GM19328 (cell line): ENCODE results near the gene SDHAF4.
"Not testable (repeated sequence)": the region's sequence is repeated elsewhere in the genome, so short reads cannot be mapped to it uniquely, and the experiment has no call there.

Source experiments
- ATAC-seq: cut with Tn5 transposase; IDR thresholded peaks from one replicate; pipeline ENCODE4 v1.9.1; 2021; ENCODE audit warnings: mild to moderate bottlenecking, moderate library complexity; ENCODE audit not compliant: unreplicated experiment

Gene SDHAF4

GRCh38 chr6:70590400-70590799, 23.7 kb downstream of the SDHAF4 start:
- ATAC-seq: no peak

- no peak for ATAC-seq
These were observed 25.8 kb downstream of the SDHAF4 start for GRCh38 chr6:70592391-70593117.

- ATAC-seq: no peak
These were observed 26.4 kb downstream of the SDHAF4 start for GRCh38 chr6:70593118-70593486.

- ATAC-seq: no peak
These were observed 32.5 kb downstream of the SDHAF4 start for GRCh38 chr6:70599187-70599586.

- no peak for ATAC-seq
These were observed 34.3 kb downstream of the SDHAF4 start for GRCh38 chr6:70601014-70601413.

- no peak for ATAC-seq
These were observed 37.5 kb downstream of the SDHAF4 start for GRCh38 chr6:70604254-70604653.

- not testable (repeated sequence) for ATAC-seq
These were observed 40.6 kb downstream of the SDHAF4 start for GRCh38 chr6:70607371-70607770.

GRCh38 chr6:70609181-70609580, 42.5 kb downstream of the SDHAF4 start:
- not testable (repeated sequence) for ATAC-seq

- no peak for ATAC-seq
These were observed 50.1 kb downstream of the SDHAF4 start for GRCh38 chr6:70616728-70617260.

GRCh38 chr6:70620746-70621145, 54.0 kb downstream of the SDHAF4 start:
- ATAC-seq: no peak

- no peak for ATAC-seq
These were observed 55.7 kb downstream of the SDHAF4 start for GRCh38 chr6:70622461-70622860.

- no peak for ATAC-seq
These were observed 58.7 kb downstream of the SDHAF4 start for GRCh38 chr6:70625436-70625835.

GRCh38 chr6:70627500-70628254, 60.9 kb downstream of the SDHAF4 start:
- ATAC-seq: no peak

GRCh38 chr6:70629929-70630328, 63.2 kb downstream of the SDHAF4 start:
- ATAC-seq: no peak

GRCh38 chr6:70633870-70634269, 67.1 kb downstream of the SDHAF4 start:
- ATAC-seq: no peak

GRCh38 chr6:70636596-70636995, 69.9 kb downstream of the SDHAF4 start:
- no peak for ATAC-seq

- ATAC-seq: no peak
These were observed 71.7 kb downstream of the SDHAF4 start for GRCh38 chr6:70638468-70638867.
